Endodermal cell (in vitro differentiated cells): Measurements from ENCODE around the gene ZBTB7A. TPM values are rescaled to one million over a fixed set of nuclear protein-coding genes. Genes with fewer than 3 reads are reported as not detected.

Experiments used
- DNase-seq: peaks from one replicate; pipeline ENCODE4 v3.0.0-alpha.2; 2017
- H3K27ac ChIP-seq: 2 replicates; pipeline ENCODE4 v1.5.1; 2013; ENCODE audit warnings: mild to moderate bottlenecking, low read depth, low read length, moderate library complexity
- H3K27me3 ChIP-seq: 2 replicates; pipeline ENCODE4 v1.6.1; 2013; ENCODE audit warnings: mild to moderate bottlenecking, low read length, moderate library complexity; ENCODE audit not compliant: insufficient read depth, control insufficient read depth, poor library complexity, severe bottlenecking
- H3K36me3 ChIP-seq: 2 replicates; pipeline ENCODE4 v1.7.0; 2013; ENCODE audit warnings: mild to moderate bottlenecking, low read length, moderate library complexity; ENCODE audit not compliant: control insufficient read depth, insufficient read depth
- H3K4me1 ChIP-seq: one replicate; pipeline ENCODE4 v1.7.0; 2013; ENCODE audit warnings: low read length; ENCODE audit not compliant: control insufficient read depth, insufficient read depth
- H3K4me3 ChIP-seq: 2 replicates; pipeline ENCODE4 v1.5.1; 2013; ENCODE audit warnings: mild to moderate bottlenecking, low read length, moderate library complexity
- H3K9ac ChIP-seq: 2 replicates; pipeline ENCODE4 v1.6.1; 2013; ENCODE audit warnings: mild to moderate bottlenecking, low read length, moderate library complexity; ENCODE audit not compliant: poor library complexity, severe bottlenecking; ENCODE audit errors: extremely low read depth
- H3K9me3 ChIP-seq: 2 replicates; pipeline ENCODE4 v1.6.1; 2013; ENCODE audit warnings: mild to moderate bottlenecking, low read length, moderate library complexity; ENCODE audit not compliant: control insufficient read depth
- H3K27ac Mint-ChIP-seq: 2 replicates; pipeline ENCODE4 v1.8.0; 2020; ENCODE audit warnings: mixed read lengths
- H3K27me3 Mint-ChIP-seq: 2 replicates; pipeline ENCODE4 v1.8.0; 2021; ENCODE audit warnings: mild to moderate bottlenecking, mixed read lengths; ENCODE audit not compliant: insufficient read depth
- H3K36me3 Mint-ChIP-seq: 2 replicates; pipeline ENCODE4 v1.8.0; 2020; ENCODE audit warnings: low read depth, mixed read lengths
- H3K4me1 Mint-ChIP-seq: 2 replicates; pipeline ENCODE4 v1.8.0; 2020; ENCODE audit warnings: mixed read lengths
- H3K4me3 Mint-ChIP-seq: 2 replicates; pipeline ENCODE4 v1.8.0; 2020; ENCODE audit warnings: mild to moderate bottlenecking, moderate library complexity, mixed read lengths
- H3K9me3 Mint-ChIP-seq: 2 replicates; pipeline ENCODE4 v1.8.0; 2020; ENCODE audit warnings: mild to moderate bottlenecking, mixed read lengths
- CTCF ChIP-seq: fragments of 200-600 bp; sonication (generic); conservative IDR thresholded peaks from 2 replicates; pipeline ENCODE4 v1.5.0; 2021; ENCODE audit warnings: antibody characterized with exemption, mild to moderate bottlenecking
- WGBS, 2 experiments: methylation state at CpG; one replicate each; pipeline versions ENCODE4 v1.1.5 to v1.1.7; 2013; ENCODE audit warnings: missing lambda C conversion rate in 2 of 2, mixed read lengths in 1 of 2; ENCODE audit not compliant: insufficient coverage in 1 of 2, insufficient read length in 1 of 2; 5-methylcytosine and 5-hydroxymethylcytosine counted together
- total RNA-seq, 2 donors: library from RNA; stranded (reverse); fragmentation: NEBNext Ultra II Directional in 1 of 2; extraction: Animal tissue kit (Norgen Biotek cat#: 25700) in 1 of 2; gene quantifications; 2 replicates in 1 of 2; 3 replicates in 1 of 2; pipeline ENCODE4 v1.2.1, GENCODE V29; 2021

Gene ZBTB7A
- total RNA-seq, 2 donors from 2014 or later, result 19.2 to 22.1 TPM

GRCh38 chr19:4089946-4090345, 23.2 kb upstream of the ZBTB7A start:
- WGBS, 2 experiments, result 92 to 95% methylated on average over 18 to 22 of the region's 22 CpGs
- no peak overlapping the region for H3K4me3 ChIP-seq
- no peak overlapping the region for H3K27ac Mint-ChIP-seq
- no peaks in the 10 kb centered on the region for H3K4me1 ChIP-seq
- H3K36me3 ChIP-seq, result peaks cover 21% of the 10 kb centered on the region
- H3K27ac ChIP-seq, result no peak overlapping the region
- no peak overlapping the region for H3K4me3 Mint-ChIP-seq
- no peaks in the 10 kb centered on the region for H3K27me3 ChIP-seq
- no peak overlapping the region for H3K9ac ChIP-seq
- no peaks in the 10 kb centered on the region for H3K9me3 ChIP-seq
- no peaks in the 10 kb centered on the region for H3K4me1 Mint-ChIP-seq
- H3K36me3 Mint-ChIP-seq, result peaks cover 12% of the 10 kb centered on the region
- no peak for DNase-seq
- H3K27me3 Mint-ChIP-seq, result no peaks in the 10 kb centered on the region
- no peak for TF ChIP-seq CTCF
- H3K9me3 Mint-ChIP-seq, result no peaks in the 10 kb centered on the region

- Mint-ChIP-seq H3K9me3 (no peaks in the 10 kb centered on the region), H3K27me3 (no peaks in the 10 kb centered on the region), H3K27ac (no peak overlapping the region), H3K36me3 (peaks cover 12% of the 10 kb centered on the region), H3K4me1 (no peaks in the 10 kb centered on the region), H3K4me3 (no peak overlapping the region)
- Histone ChIP-seq H3K9me3 (no peaks in the 10 kb centered on the region), H3K9ac (no peak overlapping the region), H3K36me3 (peaks cover 21% of the 10 kb centered on the region), H3K27ac (no peak overlapping the region), H3K27me3 (no peaks in the 10 kb centered on the region), H3K4me1 (no peaks in the 10 kb centered on the region), H3K4me3 (no peak overlapping the region)
- 95 to 99% methylated on average over 20 to 26 of the region's 26 CpGs for WGBS, 2 experiments
- TF ChIP-seq CTCF, result no peak
- no peak for DNase-seq
Measured at GRCh38 chr19:4089400-4089908, 22.8 kb upstream of the ZBTB7A start.

- H3K4me1 ChIP-seq, result no peaks in the 10 kb centered on the region
- Mint-ChIP-seq H3K4me3 (no peak overlapping the region), H3K27me3 (no peaks in the 10 kb centered on the region), H3K4me1 (no peaks in the 10 kb centered on the region), H3K27ac (no peak overlapping the region), H3K9me3 (no peaks in the 10 kb centered on the region), H3K36me3 (peaks cover 12% of the 10 kb centered on the region)
- no peak for DNase-seq
- no peak overlapping the region for H3K9ac ChIP-seq
- no peaks in the 10 kb centered on the region for H3K27me3 ChIP-seq
- no peaks in the 10 kb centered on the region for H3K9me3 ChIP-seq
- TF ChIP-seq CTCF, result no peak
- peaks cover 21% of the 10 kb centered on the region for H3K36me3 ChIP-seq
- WGBS, 2 experiments, result 93% methylated on average over 2 of the region's 2 CpGs; no CpG with 5 or more reads in 1 of the 2 experiments
- no peak overlapping the region for H3K4me3 ChIP-seq
- no peak overlapping the region for H3K27ac ChIP-seq
Measured at GRCh38 chr19:4088975-4089374, 22.3 kb upstream of the ZBTB7A start.
